ENCODE measurements around the gene OOSP4A.
"Not testable (repeated sequence)": the region's sequence is repeated elsewhere in the genome, so short reads cannot be mapped to it uniquely, and the experiment has no call there.

Gene OOSP4A

GRCh38 chr11:59973097-59973496 lies 9.3 kb downstream of the OOSP4A start:
- no peak for DNase-seq (ENCODE audit: low spot score)

DNA sequence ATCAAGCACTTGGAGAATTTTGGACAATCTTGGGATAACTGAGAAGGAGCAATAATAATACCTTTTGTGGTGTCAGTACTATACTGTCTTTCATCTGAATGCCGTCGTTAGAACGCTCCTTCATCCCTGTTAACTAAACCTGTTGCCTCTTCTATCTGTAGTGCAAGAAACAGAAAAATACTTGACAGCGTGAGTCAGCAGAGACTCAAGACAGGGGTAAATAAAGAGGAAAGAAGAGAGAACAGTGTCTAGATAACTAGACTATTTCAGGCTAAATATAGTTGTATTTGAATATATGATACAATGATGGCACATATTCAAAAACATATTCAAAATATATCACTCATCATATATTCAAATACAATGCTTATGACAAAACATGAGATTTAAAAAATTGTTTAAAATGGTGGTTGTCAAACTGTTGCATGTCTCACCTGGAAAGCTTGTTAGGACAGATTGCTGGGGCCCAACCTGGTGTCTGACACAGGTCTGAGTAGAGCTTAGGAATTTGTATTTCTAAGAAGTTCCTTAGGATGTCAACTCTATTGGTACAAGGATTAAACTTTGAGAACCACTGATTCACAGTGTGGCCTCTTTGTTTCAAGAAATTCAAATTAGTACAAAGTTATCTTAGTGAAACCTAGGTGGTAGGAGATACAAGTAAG lies 17.4 kb downstream of the OOSP4A start:
- no peak for DNase-seq (ENCODE audit: low spot score)

DNA sequence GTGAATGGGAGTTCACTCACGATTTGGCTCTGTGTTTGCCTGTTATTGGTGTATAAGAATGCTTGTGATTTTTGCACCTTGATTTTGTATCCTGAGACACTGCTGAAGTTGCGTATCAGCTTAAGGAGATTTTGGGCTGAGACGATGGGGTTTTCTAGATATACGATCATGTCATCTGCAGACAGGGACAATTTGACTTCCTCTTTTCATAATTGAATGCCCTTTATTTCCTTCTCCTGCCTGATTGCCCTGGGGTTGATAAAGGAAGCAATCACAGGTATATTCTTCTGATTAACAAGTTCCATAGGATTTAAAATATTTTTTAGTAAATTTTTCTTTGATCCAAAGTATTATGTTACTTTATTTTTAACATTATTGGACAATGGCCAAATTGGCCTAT lies 18.2 kb downstream of the OOSP4A start:
- not testable (repeated sequence) for DNase-seq (ENCODE audit: low spot score)

- no peak for DNase-seq (ENCODE audit: low spot score)
Measured at GRCh38 chr11:59983212-59983611, 19.4 kb downstream of the OOSP4A start.

- DNase-seq (ENCODE audit: low spot score): no peak
Measured at GRCh38 chr11:59984368-59984767, 20.5 kb downstream of the OOSP4A start.

GRCh38 chr11:59990421-59990820 lies 26.6 kb downstream of the OOSP4A start:
- DNase-seq (ENCODE audit: low spot score): no peak

DNA sequence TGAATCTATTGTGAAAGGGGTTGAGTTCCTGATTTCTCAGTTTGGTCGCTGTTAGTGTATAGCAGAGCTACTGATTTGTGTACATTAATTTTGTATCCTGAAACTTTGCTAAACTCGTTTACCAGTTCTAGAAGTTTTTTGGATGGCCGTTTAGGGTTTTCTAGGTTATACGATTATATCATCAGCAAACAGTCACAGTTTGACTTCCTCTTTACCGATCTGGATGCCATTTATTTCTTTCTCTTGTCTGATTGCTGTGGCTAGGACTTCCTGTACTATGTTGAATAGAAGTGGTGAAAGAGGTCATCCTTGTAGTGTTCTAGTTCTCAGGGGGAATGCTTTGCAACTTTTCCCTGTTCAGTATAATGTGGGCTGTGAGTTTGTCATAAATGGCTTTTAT lies 28.6 kb downstream of the OOSP4A start:
- DNase-seq (ENCODE audit: low spot score): no peak

GRCh38 chr11:59997800-59998199 lies 34.0 kb downstream of the OOSP4A start:
- no peak for DNase-seq (ENCODE audit: low spot score)

- DNase-seq (ENCODE audit: low spot score): no peak
Measured at GRCh38 chr11:59999691-60000090, 35.9 kb downstream of the OOSP4A start.

GRCh38 chr11:60003729-60004128 lies 39.9 kb downstream of the OOSP4A start:
- DNase-seq (ENCODE audit: low spot score): no peak

DNA sequence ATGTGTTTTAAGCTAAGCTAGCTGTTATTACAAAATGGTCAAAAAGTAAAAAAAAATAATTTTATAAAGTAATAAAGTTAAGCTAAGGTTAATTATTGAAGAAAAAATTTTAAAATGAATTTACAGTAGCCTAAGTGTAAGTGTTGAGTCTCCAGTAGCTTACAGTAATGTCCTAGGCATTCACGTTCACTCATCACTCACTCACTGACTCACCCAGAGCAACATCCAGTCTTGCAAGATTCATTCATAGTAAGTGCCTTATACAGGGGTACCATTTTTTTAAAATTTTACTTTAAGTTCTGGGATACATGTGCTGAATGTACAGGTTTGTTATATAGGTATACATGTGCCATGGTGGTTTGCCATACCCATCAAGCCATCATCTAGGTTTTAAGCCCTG lies 41.5 kb downstream of the OOSP4A start:
- DNase-seq (ENCODE audit: low spot score): no peak

DNA sequence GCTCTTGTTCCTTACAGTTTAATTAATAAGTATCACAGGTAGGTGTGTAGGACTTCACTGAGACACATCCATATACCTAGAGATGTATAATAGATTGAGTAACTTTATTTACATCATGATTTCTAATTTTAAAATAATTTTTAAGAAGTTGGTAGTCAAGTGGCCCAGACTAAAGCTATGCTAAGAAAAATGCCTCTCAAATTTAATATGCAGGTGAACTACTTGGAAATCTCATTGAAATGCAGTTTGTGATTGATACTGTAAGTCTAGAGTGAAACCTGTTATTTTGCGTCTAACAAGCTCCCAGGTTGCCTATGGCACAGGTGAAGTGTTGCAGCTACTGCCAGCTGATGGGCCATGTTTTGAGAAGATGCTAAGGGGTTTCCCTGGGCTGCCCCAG lies 53.0 kb downstream of the OOSP4A start, which contains the start of gene OOSP4B:
TSS of gene OOSP4B (plus strand) at position 301 of the 400 bp plus-strand sequence.
- DNase-seq (ENCODE audit: low spot score): no peak

DNA sequence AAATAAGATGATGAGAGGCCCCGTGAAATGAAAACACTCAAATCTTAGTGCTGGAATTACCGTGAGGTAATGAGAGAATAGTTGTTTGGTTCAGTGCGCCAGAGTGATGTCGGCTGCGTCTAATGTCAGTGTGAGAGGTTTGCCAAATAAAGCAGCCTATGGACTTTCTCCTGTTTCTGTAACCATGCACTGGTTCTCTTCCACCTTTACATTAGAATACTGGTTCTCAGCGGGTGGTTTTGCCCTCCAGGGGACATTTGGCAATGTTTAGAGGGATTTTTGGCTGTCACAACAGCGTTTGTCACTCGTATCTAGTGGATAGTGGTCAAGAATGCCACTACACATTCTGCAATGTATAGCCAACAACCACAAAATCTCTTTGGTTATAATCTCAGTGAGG lies 54.2 kb downstream of the OOSP4A start:
- no peak for DNase-seq (ENCODE audit: low spot score)
